Panc1 (cell line): Measurements from ENCODE around the gene TMEM260. TPM values are rescaled to one million over a fixed set of nuclear protein-coding genes. Genes with fewer than 3 reads are reported as not detected.

Experiments used
- ATAC-seq: fragments of 200-7000 bp; cut with Tn5 transposase; 2 replicates; pipeline ENCODE4 v1.9.1; 2020; ENCODE audit warnings: mild to moderate bottlenecking, moderate library complexity
- BruUV-seq: library from RNA; stranded (reverse); fragments of 400-500 nt; replicated peaks from 2 replicates; lab custom pipeline; 2021; lab: Mats Ljungman, UMichigan
- CTCF ChIA-PET: fragments of 300-600 bp; sonication (Branson Sonifier 250); formaldehyde crosslinking; loops from one replicate; lab custom pipeline; 2022; ENCODE audit warnings: antibody characterized with exemption; lab: Charles Lee
- POLR2A ChIA-PET: fragments of 300-600 bp; sonication (Branson Sonifier 250); formaldehyde crosslinking; loops from one replicate; lab custom pipeline; 2022; ENCODE audit warnings: antibody characterized with exemption; lab: Charles Lee
- DNase-seq: peaks from one replicate; pipeline ENCODE4 v3.0.0-alpha.2; 2010; ENCODE audit warnings: low read depth, low spot score
- H3K27ac ChIP-seq: 2 replicates; pipeline ENCODE4 v1.5.1; 2011; ENCODE audit warnings: mild to moderate bottlenecking, low read length, inconsistent platforms
- H3K27me3 ChIP-seq: fragments of 200-500 bp; sonication (Bioruptor generic); 2 replicates; pipeline ENCODE4 v1.6.0; 2014; ENCODE audit warnings: low read length, inconsistent platforms; ENCODE audit not compliant: control insufficient read depth, insufficient read depth
- H3K36me3 ChIP-seq: fragments of 200-500 bp; sonication (Bioruptor generic); 2 replicates; pipeline ENCODE4 v1.5.1; 2014; ENCODE audit warnings: inconsistent platforms, mild to moderate bottlenecking, low read length, moderate library complexity; ENCODE audit not compliant: control insufficient read depth, insufficient read depth
- H3K4me1 ChIP-seq: 2 replicates; pipeline ENCODE4 v1.5.1; 2011; ENCODE audit warnings: inconsistent platforms, mild to moderate bottlenecking, low read length, moderate library complexity; ENCODE audit not compliant: control insufficient read depth, insufficient read depth
- H3K4me3 ChIP-seq, 2 experiments: 2 replicates each; pipeline ENCODE4 v1.5.1; 2011 to 2012; ENCODE audit warnings: low read depth in 2 of 2, low read length in 2 of 2, mild to moderate bottlenecking in 2 of 2, inconsistent platforms in 1 of 2, moderate library complexity in 1 of 2
- H3K9me3 ChIP-seq: fragments of 200-500 bp; sonication (Bioruptor generic); 2 replicates; pipeline ENCODE4 v1.5.1; 2014; ENCODE audit warnings: low read depth, mild to moderate bottlenecking, inconsistent platforms, low read length, moderate library complexity; ENCODE audit not compliant: control insufficient read depth, insufficient read depth
- CTCF ChIP-seq: fragments of 450-650 bp; IDR thresholded peaks from 2 replicates; pipeline ENCODE4 v1.5.1; 2017; ENCODE audit warnings: mild to moderate bottlenecking
- POLR2AphosphoS5 ChIP-seq: IDR thresholded peaks from 2 replicates; pipeline ENCODE4 v1.6.1; 2012; ENCODE audit warnings: mild to moderate bottlenecking, low read depth, low read length, moderate library complexity
- REST ChIP-seq, 2 experiments: IDR thresholded peaks; 2 replicates each; pipeline ENCODE4 v1.6.1; 2011 to 2012; ENCODE audit warnings: low read depth in 2 of 2, control low read depth in 1 of 2, low read length in 1 of 2, mild to moderate bottlenecking in 1 of 2, moderate library complexity in 1 of 2; ENCODE audit not compliant: insufficient read depth in 1 of 2
- SIN3A ChIP-seq: IDR thresholded peaks from 2 replicates; pipeline ENCODE4 v1.6.1; 2012; ENCODE audit warnings: low read depth, mild to moderate bottlenecking, low read length, moderate library complexity, borderline replicate concordance; ENCODE audit not compliant: insufficient read depth
- TCF7L2 ChIP-seq: IDR thresholded peaks from 2 replicates; pipeline ENCODE4 v1.6.1; 2011; ENCODE audit warnings: mild to moderate bottlenecking, low read depth, low read length, inconsistent platforms
- in situ Hi-C: cut with HindIII; loops from 2 replicates; pipeline ENCODE4 v1.10.0; 2016; ENCODE audit warnings: low sequenced_read_pairs, low pct_unique_long_range_greater_than_20kb
- intact Hi-C: fragments of 100-400 bp; cut with micrococcal nuclease; formaldehyde crosslinking; loops from one replicate; pipeline ENCODE4 v1.10.0; 2022; ENCODE audit not compliant: unreplicated experiment
- total RNA-seq: library from RNA; stranded (reverse); gene quantifications from one replicate; pipeline ENCODE4 v1.2.1, GENCODE V29; 2021; ENCODE audit not compliant: unreplicated experiment

TMEM260 gene
- total RNA-seq, 1 experiment from 2014 or later: 8.9 TPM

GRCh38 chr14:56561606-56562005, 18.0 kb upstream of the TMEM260 start:
- POLR2A ChIA-PET: interaction anchor here (0.6 kb wide), 1 partner anchor 9 kb away, joined by 6 read pairs; no protein-coding TSS in a partner anchor
- H3K4me1 ChIP-seq: no peaks in the 10 kb centered on the region
- in situ Hi-C loops (no loop called here), intact Hi-C loops (no loop called here)
- ATAC-seq (no peak), DNase-seq (no peak)
- CTCF ChIA-PET: no interaction called here
- H3K27me3 ChIP-seq: no peaks in the 10 kb centered on the region; the same call in 1 of the 2 replicates
- H3K9me3 ChIP-seq: no peaks in the 10 kb centered on the region
- H3K36me3 ChIP-seq: no peaks in the 10 kb centered on the region
- no peak overlapping the region for H3K27ac ChIP-seq
- no TSS peak for BruUV-seq
- H3K4me3 ChIP-seq: no peak overlapping the region
- TF ChIP-seq POLR2AphosphoS5 (no peak), SIN3A (no peak), CTCF (no peak), REST (IDR thresholded peaks at IDR 0.05; ENCODE audit: insufficient read depth in 1 of 2, low read depth in 2 of 2, low read length in 1 of 2) (no peak), TCF7L2 (no peak)

GRCh38 chr14:56562883-56563282, 16.7 kb upstream of the TMEM260 start:
- in situ Hi-C loops: no loop called here
- Histone ChIP-seq H3K27ac (no peak overlapping the region), H3K9me3 (no peaks in the 10 kb centered on the region), H3K4me1 (no peaks in the 10 kb centered on the region), H3K27me3 (no peaks in the 10 kb centered on the region; the same call in 1 of the 2 replicates), H3K36me3 (no peaks in the 10 kb centered on the region), H3K4me3 (no peak overlapping the region)
- POLR2A ChIA-PET: no interaction called here
- BruUV-seq: no TSS peak
- ATAC-seq: no peak
- CTCF ChIA-PET: no interaction called here
- intact Hi-C loops: no loop called here
- no peak for TF ChIP-seq POLR2AphosphoS5
- DNase-seq: no peak

GRCh38 chr14:56569174-56569573, 10.4 kb upstream of the TMEM260 start:
- H3K4me1 ChIP-seq: no peaks in the 10 kb centered on the region
- no peak for TF ChIP-seq CTCF
- TF ChIP-seq TCF7L2: no peak
- no peak for TF ChIP-seq POLR2AphosphoS5
- ATAC-seq: no peak
- ChIA-PET POLR2A (interaction anchor here (0.6 kb wide), 1 partner anchor 21 kb away, joined by 3 read pairs; no protein-coding TSS in a partner anchor), CTCF (no interaction called here)
- no peak overlapping the region for H3K4me3 ChIP-seq
- no peaks in the 10 kb centered on the region for H3K9me3 ChIP-seq
- DNase-seq: no peak
- in situ Hi-C loops: no loop called here
- BruUV-seq: no TSS peak
- no peaks in the 10 kb centered on the region for H3K27me3 ChIP-seq
- intact Hi-C loops: no loop called here
- H3K36me3 ChIP-seq: no peaks in the 10 kb centered on the region
- H3K27ac ChIP-seq: no peak overlapping the region
